Neural cell (in vitro differentiated cells): ENCODE results near the gene HES6.

Source experiments
- CTCF ChIP-seq: fragments of 450-650 bp; IDR thresholded peaks from 2 replicates; pipeline ENCODE4 v1.5.1; 2014; ENCODE audit warnings: antibody characterized with exemption, mild to moderate bottlenecking, moderate library complexity; ENCODE audit not compliant: poor library complexity, severe bottlenecking
- EZH2 ChIP-seq: fragments of 200-600, 300-800 bp; shearing (Covaris generic), sonication (generic); IDR thresholded peaks from 2 replicates; pipeline ENCODE4 v1.6.1; 2014; ENCODE audit warnings: antibody characterized with exemption, low read length, borderline replicate concordance, mild to moderate bottlenecking; ENCODE audit not compliant: insufficient read depth, poor library complexity, severe bottlenecking
- MXI1 ChIP-seq: fragments of 450-650 bp; conservative IDR thresholded peaks from 2 replicates; pipeline ENCODE4 v1.6.1; 2014; ENCODE audit warnings: antibody characterized with exemption, mild to moderate bottlenecking; ENCODE audit not compliant: poor library complexity, severe bottlenecking
- POLR2AphosphoS5 ChIP-seq: IDR thresholded peaks from 2 replicates; pipeline ENCODE4 v1.6.1; 2012
- RAD21 ChIP-seq: fragments of 450-650 bp; conservative IDR thresholded peaks from 2 replicates; pipeline ENCODE4 v1.6.1; 2014; ENCODE audit warnings: antibody characterized with exemption, mild to moderate bottlenecking, moderate library complexity
- SMC3 ChIP-seq: fragments of 450-650 bp; conservative IDR thresholded peaks from 2 replicates; pipeline ENCODE4 v1.6.1; 2014; ENCODE audit warnings: antibody characterized with exemption, mild to moderate bottlenecking, moderate library complexity; ENCODE audit not compliant: poor library complexity

- TF ChIP-seq SMC3, result no peak
- TF ChIP-seq CTCF, result no peak
- TF ChIP-seq POLR2AphosphoS5, result no peak
- TF ChIP-seq RAD21, result no peak
- no peak for TF ChIP-seq EZH2
- no peak for TF ChIP-seq MXI1
These were observed 13.7 kb downstream of the HES6 start for GRCh38 chr2:238225911-238226697.
